Mesenchymal stem cell (in vitro differentiated cells and primary cell): ENCODE results near the gene BCL2L12.

Source experiments
- DNase-seq: peaks from one replicate; pipeline ENCODE4 v3.0.0-alpha.2; 2013
- H2AFZ ChIP-seq: one replicate; pipeline ENCODE4 v1.6.1; 2013; ENCODE audit warnings: low read depth, mild to moderate bottlenecking, control low read depth, inconsistent platforms, low read length, moderate library complexity
- H2AK5ac ChIP-seq: 2 replicates; pipeline ENCODE4 v1.6.1; 2013; ENCODE audit warnings: low read length, moderate library complexity, mild to moderate bottlenecking, inconsistent platforms; ENCODE audit not compliant: severe bottlenecking
- H2BK120ac ChIP-seq: one replicate; pipeline ENCODE4 v1.6.1; 2013; ENCODE audit warnings: low read depth, mild to moderate bottlenecking, inconsistent platforms, low read length, moderate library complexity
- H2BK12ac ChIP-seq, 2 experiments: one replicate each; pipeline ENCODE4 v1.6.1; 2013; ENCODE audit warnings: inconsistent platforms in 2 of 2, low read length in 2 of 2, mild to moderate bottlenecking in 2 of 2, moderate library complexity in 2 of 2, control low read depth in 1 of 2
- H2BK15ac ChIP-seq: one replicate; pipeline ENCODE4 v1.6.1; 2013; ENCODE audit warnings: mild to moderate bottlenecking, low read depth, inconsistent platforms; ENCODE audit not compliant: poor library complexity, severe bottlenecking
- H2BK5ac ChIP-seq: 2 replicates; pipeline ENCODE4 v1.6.1; 2013; ENCODE audit warnings: low read depth, mild to moderate bottlenecking, low read length, control low read depth, inconsistent platforms; ENCODE audit not compliant: poor library complexity, severe bottlenecking
- H3K14ac ChIP-seq, 2 experiments: one replicate each; pipeline ENCODE4 v1.6.1; 2013; ENCODE audit warnings: inconsistent platforms in 2 of 2, low read length in 2 of 2, control low read depth in 1 of 2, mild to moderate bottlenecking in 1 of 2, moderate library complexity in 1 of 2
- H3K18ac ChIP-seq, 2 experiments: one replicate each; pipeline ENCODE4 v1.6.1; 2013; ENCODE audit warnings: inconsistent platforms in 2 of 2, low read length in 2 of 2, control low read depth in 1 of 2, low read depth in 1 of 2, mild to moderate bottlenecking in 1 of 2
- H3K23ac ChIP-seq, 2 experiments: one replicate each; pipeline ENCODE4 v1.6.1; 2013; ENCODE audit warnings: inconsistent platforms in 2 of 2, low read length in 2 of 2, mild to moderate bottlenecking in 2 of 2, moderate library complexity in 2 of 2, control low read depth in 1 of 2
- H3K27ac ChIP-seq: 2 replicates; pipeline ENCODE4 v1.5.1; 2013; ENCODE audit warnings: mild to moderate bottlenecking, moderate library complexity, low read length, control low read depth, inconsistent platforms; ENCODE audit not compliant: poor library complexity, severe bottlenecking
- H3K27me3 ChIP-seq, 2 experiments: 2 replicates each; pipeline versions ENCODE4 v1.6.1 to v1.7.0; 2013; ENCODE audit warnings: low read length in 2 of 2, mild to moderate bottlenecking in 2 of 2, moderate library complexity in 2 of 2, control low read depth in 1 of 2, inconsistent platforms in 1 of 2; ENCODE audit not compliant: control insufficient read depth in 1 of 2, insufficient read depth in 1 of 2
- H3K36me3 ChIP-seq, 2 experiments: 2 replicates each; pipeline versions ENCODE4 v1.6.1 to v1.7.0; 2013; ENCODE audit warnings: low read length in 2 of 2, control low read depth in 1 of 2, inconsistent platforms in 1 of 2, low read depth in 1 of 2, mild to moderate bottlenecking in 1 of 2; ENCODE audit not compliant: insufficient read depth in 2 of 2, control insufficient read depth in 1 of 2
- H3K4ac ChIP-seq, 2 experiments: one replicate each; pipeline ENCODE4 v1.6.1; 2013; ENCODE audit warnings: inconsistent platforms in 2 of 2, low read length in 2 of 2, mild to moderate bottlenecking in 2 of 2, moderate library complexity in 2 of 2, control low read depth in 1 of 2, low read depth in 1 of 2
- H3K4me1 ChIP-seq: 2 replicates; pipeline ENCODE4 v1.6.1; 2013; ENCODE audit warnings: low read depth, low read length, control low read depth; ENCODE audit not compliant: control insufficient read depth, insufficient read depth
- H3K4me2 ChIP-seq: 2 replicates; pipeline ENCODE4 v1.6.1; 2013; ENCODE audit warnings: low read length, mild to moderate bottlenecking, inconsistent platforms; ENCODE audit not compliant: poor library complexity, severe bottlenecking
- H3K4me3 ChIP-seq, 2 experiments: 2 replicates each; pipeline versions ENCODE4 v1.5.1 to v1.7.0; 2013; ENCODE audit warnings: low read length in 2 of 2, mild to moderate bottlenecking in 2 of 2, control low read depth in 1 of 2, low read depth in 1 of 2; ENCODE audit not compliant: insufficient read depth in 1 of 2
- H3K79me1 ChIP-seq: replicated peaks from 2 replicates; pipeline ENCODE4 v1.6.1; 2013; ENCODE audit warnings: mild to moderate bottlenecking, control low read depth, low read length, inconsistent platforms; ENCODE audit not compliant: poor library complexity, severe bottlenecking
- H3K9ac ChIP-seq: 2 replicates; pipeline ENCODE4 v1.7.0; 2013; ENCODE audit warnings: mild to moderate bottlenecking, low read length, moderate library complexity
- H3K9me3 ChIP-seq: 2 replicates; pipeline ENCODE4 v1.7.0; 2013; ENCODE audit warnings: mild to moderate bottlenecking, low read length; ENCODE audit not compliant: control insufficient read depth
- H4K8ac ChIP-seq: one replicate; pipeline ENCODE4 v1.6.1; 2013; ENCODE audit warnings: inconsistent platforms, mild to moderate bottlenecking, low read length, moderate library complexity
- H4K91ac ChIP-seq: one replicate; pipeline ENCODE4 v1.6.1; 2013; ENCODE audit warnings: mild to moderate bottlenecking, low read length, inconsistent platforms
- WGBS: methylation state at CpG from one replicate; pipeline ENCODE4 v1.1.7; 2013; ENCODE audit warnings: mixed read lengths; 5-methylcytosine and 5-hydroxymethylcytosine counted together

The BCL2L12 gene

GRCh38 chr19:49699364-49699763 lies 33.6 kb downstream of the BCL2L12 start:
- H4K91ac ChIP-seq, result no peak overlapping the region
- H2BK120ac ChIP-seq, result no peak overlapping the region
- H3K4me1 ChIP-seq, result peaks cover 2% of the 10 kb centered on the region
- H3K23ac ChIP-seq, result no peak overlapping the region
- no peak overlapping the region for H3K27ac ChIP-seq
- WGBS, result 93% methylated on average over 4 of the region's 5 CpGs
- no peak overlapping the region for H2AK5ac ChIP-seq
- H2BK15ac ChIP-seq, result no peak overlapping the region
- H3K4me3 ChIP-seq, result no peak overlapping the region
- H2BK12ac ChIP-seq, result no peak overlapping the region
- H3K79me1 ChIP-seq, result no peaks in the 10 kb centered on the region
- H3K18ac ChIP-seq, result no peak overlapping the region
- DNase-seq, result no peak
- H3K4ac ChIP-seq, result no peak overlapping the region
- H4K8ac ChIP-seq, result no peak overlapping the region
- H3K14ac ChIP-seq, result no peak overlapping the region
- peaks cover 11 to 29% of the 10 kb centered on the region in 2 experiments for H3K36me3 ChIP-seq
- no peak overlapping the region for H3K9ac ChIP-seq
- no peaks in the 10 kb centered on the region for H3K9me3 ChIP-seq
- H2AFZ ChIP-seq, result no peak overlapping the region
- no peaks in the 10 kb centered on the region for H3K27me3 ChIP-seq
- no peak overlapping the region for H2BK5ac ChIP-seq
- H3K4me2 ChIP-seq, result no peak overlapping the region

- Histone ChIP-seq H2BK12ac (no peak overlapping the region), H3K4me3 (no peak overlapping the region), H3K23ac (no peak overlapping the region), H3K9ac (no peak overlapping the region), H3K18ac (no peak overlapping the region), H3K36me3 (peaks cover 20 to 40% of the 10 kb centered on the region in 2 experiments), H3K4ac (no peak overlapping the region), H3K79me1 (no peaks in the 10 kb centered on the region), H3K27me3 (no peaks in the 10 kb centered on the region), H3K27ac (no peak overlapping the region), H2BK120ac (no peak overlapping the region), H2BK15ac (no peak overlapping the region), H3K4me2 (no peak overlapping the region), H3K14ac (no peak overlapping the region), H3K4me1 (peaks cover 2% of the 10 kb centered on the region), H4K8ac (no peak overlapping the region), H4K91ac (no peak overlapping the region), H2BK5ac (no peak overlapping the region), H2AK5ac (no peak overlapping the region), H3K9me3 (no peaks in the 10 kb centered on the region), H2AFZ (no peak overlapping the region)
- DNase-seq, result no peak
- 75% methylated on average over 11 of the region's 11 CpGs for WGBS
These were observed 34.8 kb downstream of the BCL2L12 start for GRCh38 chr19:49700563-49700962.

GRCh38 chr19:49701271-49701786 lies 35.6 kb downstream of the BCL2L12 start:
- H3K9me3 ChIP-seq, result no peaks in the 10 kb centered on the region
- H4K8ac ChIP-seq, result no peak overlapping the region
- 90% methylated on average over 36 of the region's 40 CpGs for WGBS

GRCh38 chr19:49704888-49705642 lies 39.3 kb downstream of the BCL2L12 start:
- no peak overlapping the region for H2BK120ac ChIP-seq
- no peak overlapping the region for H2BK5ac ChIP-seq
- H2AFZ ChIP-seq, result no peak overlapping the region
- DNase-seq, result no peak
- no peak overlapping the region for H3K27ac ChIP-seq
- peaks cover 21 to 64% of the 10 kb centered on the region in 2 experiments for H3K36me3 ChIP-seq
- no peak overlapping the region for H3K4me3 ChIP-seq
- H2BK15ac ChIP-seq, result no peak overlapping the region
- H3K14ac ChIP-seq, result no peak overlapping the region
- no peak overlapping the region for H3K18ac ChIP-seq
- no peaks in the 10 kb centered on the region for H3K9me3 ChIP-seq
- H4K8ac ChIP-seq, result no peak overlapping the region
- WGBS, result 94% methylated on average over 22 of the region's 22 CpGs
- peaks cover 2% of the 10 kb centered on the region for H3K4me1 ChIP-seq
- H3K9ac ChIP-seq, result no peak overlapping the region
- no peaks in the 10 kb centered on the region for H3K27me3 ChIP-seq
- H3K79me1 ChIP-seq, result no peaks in the 10 kb centered on the region
- no peak overlapping the region for H3K4ac ChIP-seq
- H3K4me2 ChIP-seq, result no peak overlapping the region
- H4K91ac ChIP-seq, result no peak overlapping the region
- no peak overlapping the region for H2AK5ac ChIP-seq
- no peak overlapping the region for H3K23ac ChIP-seq
- no peak overlapping the region for H2BK12ac ChIP-seq

More at GRCh38 chr19:49701271-49701786, 35.6 kb downstream of the BCL2L12 start:
- no peak overlapping the region for H3K23ac ChIP-seq
- no peaks in the 10 kb centered on the region for H3K79me1 ChIP-seq
- no peak overlapping the region for H3K18ac ChIP-seq
- H3K4me3 ChIP-seq, result peak overlapping the region in 1 of 2 experiments; percentile 29
- no peak overlapping the region for H2BK15ac ChIP-seq
- no peak for DNase-seq
- H3K4ac ChIP-seq, result no peak overlapping the region
- H3K9ac ChIP-seq, result no peak overlapping the region
- peaks cover 2% of the 10 kb centered on the region for H3K4me1 ChIP-seq
- no peak overlapping the region for H3K14ac ChIP-seq
- no peak overlapping the region for H2AK5ac ChIP-seq
- peaks cover 21 to 47% of the 10 kb centered on the region in 2 experiments for H3K36me3 ChIP-seq
- no peaks in the 10 kb centered on the region for H3K27me3 ChIP-seq
- H2BK12ac ChIP-seq, result no peak overlapping the region
- H3K27ac ChIP-seq, result no peak overlapping the region
- no peak overlapping the region for H3K4me2 ChIP-seq
- no peak overlapping the region for H2BK120ac ChIP-seq
- H4K91ac ChIP-seq, result no peak overlapping the region
- no peak overlapping the region for H2BK5ac ChIP-seq
- no peak overlapping the region for H2AFZ ChIP-seq
